ENCODE data around the gene PIEZO1.
A peak's percentile ranks its signal among the peaks of the same experiment; 100 is the strongest.

Gene PIEZO1

GRCh38 chr16:88716601-88717001, 68.4 kb downstream of the PIEZO1 start:
- no peak for DNase-seq (ENCODE audit: low read depth)

DNA sequence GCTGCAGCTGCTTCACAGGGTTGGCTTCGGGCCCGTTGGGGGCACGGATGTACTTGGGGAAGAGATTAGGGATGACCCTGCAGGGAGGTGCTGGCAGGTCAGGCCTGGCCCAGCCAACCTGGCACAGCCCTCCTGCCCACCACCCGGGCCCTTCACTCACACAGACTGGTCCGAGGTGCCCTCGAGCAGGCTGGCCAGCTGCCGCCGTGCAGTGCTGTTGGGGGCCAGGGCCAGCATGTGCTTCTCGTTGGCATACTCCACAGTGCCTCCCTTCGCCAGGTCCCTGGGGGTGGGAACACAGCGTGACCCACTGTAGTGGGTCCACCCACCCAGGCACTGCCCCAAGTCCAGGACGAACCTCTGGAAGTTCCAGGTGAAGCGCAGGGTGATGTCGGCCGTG, 68.8 kb downstream of the PIEZO1 start:
- DNase-seq (ENCODE audit: low read depth): no peak

DNA sequence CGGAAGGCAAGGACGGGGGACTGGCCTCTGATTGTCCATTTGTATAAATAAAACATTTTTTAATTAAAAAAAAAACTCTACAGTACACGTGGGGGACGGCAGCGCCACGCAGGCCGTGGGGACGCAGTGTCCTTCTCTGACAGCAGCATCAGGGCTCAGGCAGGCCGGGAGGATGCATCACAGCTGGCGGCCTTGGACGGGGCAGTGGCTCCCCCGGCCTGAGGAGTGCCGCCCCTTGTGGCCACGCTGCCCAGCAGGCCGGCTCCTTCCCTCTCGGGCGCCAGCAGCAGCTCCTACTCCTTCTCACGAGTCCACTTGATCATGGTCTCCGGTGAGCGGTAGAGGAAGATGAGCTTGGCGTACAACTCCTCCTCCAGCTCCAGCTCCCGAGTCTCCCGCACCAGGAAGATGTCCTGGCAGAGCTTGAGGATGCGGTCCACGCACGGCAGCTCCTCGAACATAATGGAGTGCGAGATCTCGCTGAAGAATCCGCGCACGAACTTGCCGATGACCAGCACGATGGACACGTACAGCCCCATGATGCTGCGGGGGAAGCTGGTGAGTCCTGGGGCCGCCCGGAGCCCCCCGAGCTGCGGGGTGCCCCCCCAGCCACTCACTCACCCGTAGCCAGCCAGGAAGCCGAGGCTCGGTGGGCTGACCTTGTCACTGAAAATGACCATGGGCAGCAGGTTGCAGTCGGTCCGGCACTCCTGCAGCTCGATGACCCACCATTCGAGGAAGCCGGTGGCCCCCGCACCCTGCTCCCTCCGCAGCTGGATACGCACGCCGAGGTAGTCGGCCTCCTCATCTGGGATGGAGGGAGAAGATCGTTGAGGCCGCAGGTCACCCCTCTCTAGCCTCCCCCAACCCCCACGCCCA, 69.5 kb downstream of the PIEZO1 start:
- no peak for DNase-seq (ENCODE audit: low read depth)

GRCh38 chr16:88714420-88715302, 70.4 kb downstream of the PIEZO1 start:
- no peak for DNase-seq (ENCODE audit: low read depth)

GRCh38 chr16:88713568-88714419, 71.2 kb downstream of the PIEZO1 start:
- no peak for DNase-seq (ENCODE audit: low read depth)

GRCh38 chr16:88713054-88713453, 72.0 kb downstream of the PIEZO1 start:
- no peak for DNase-seq (ENCODE audit: low read depth)

DNA sequence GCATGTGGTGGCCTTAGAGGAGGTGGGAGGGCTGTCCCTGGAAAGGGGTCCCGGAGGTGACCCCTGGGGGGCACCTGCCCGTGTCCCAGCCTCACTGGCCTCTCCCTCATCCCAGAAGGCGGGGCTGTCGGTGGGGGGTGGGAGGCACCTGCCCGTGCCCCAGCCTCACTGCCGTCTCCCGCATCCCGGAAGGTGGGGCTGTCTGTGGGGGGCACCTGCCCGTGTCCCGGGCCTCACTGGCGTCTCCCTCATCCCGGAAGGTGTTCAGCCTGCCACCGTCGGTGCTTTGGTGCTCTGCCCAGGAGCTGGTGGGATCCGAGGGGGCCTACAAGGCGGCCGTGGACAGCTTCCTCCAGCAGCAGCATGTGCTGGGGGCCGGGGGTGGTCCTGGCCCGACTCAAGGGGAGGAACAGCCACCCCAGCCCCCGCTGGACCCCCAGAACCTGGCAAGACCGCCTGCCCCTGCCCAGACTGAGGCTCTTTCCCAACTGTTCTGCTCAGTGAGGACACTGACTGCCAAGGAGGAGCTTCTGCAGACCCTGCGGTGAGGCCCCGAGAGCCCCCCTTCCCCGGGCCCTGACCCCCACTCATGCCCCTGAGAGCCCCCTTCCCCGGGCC, 72.5 kb downstream of the PIEZO1 start:
- no peak for DNase-seq (ENCODE audit: low read depth)

DNA sequence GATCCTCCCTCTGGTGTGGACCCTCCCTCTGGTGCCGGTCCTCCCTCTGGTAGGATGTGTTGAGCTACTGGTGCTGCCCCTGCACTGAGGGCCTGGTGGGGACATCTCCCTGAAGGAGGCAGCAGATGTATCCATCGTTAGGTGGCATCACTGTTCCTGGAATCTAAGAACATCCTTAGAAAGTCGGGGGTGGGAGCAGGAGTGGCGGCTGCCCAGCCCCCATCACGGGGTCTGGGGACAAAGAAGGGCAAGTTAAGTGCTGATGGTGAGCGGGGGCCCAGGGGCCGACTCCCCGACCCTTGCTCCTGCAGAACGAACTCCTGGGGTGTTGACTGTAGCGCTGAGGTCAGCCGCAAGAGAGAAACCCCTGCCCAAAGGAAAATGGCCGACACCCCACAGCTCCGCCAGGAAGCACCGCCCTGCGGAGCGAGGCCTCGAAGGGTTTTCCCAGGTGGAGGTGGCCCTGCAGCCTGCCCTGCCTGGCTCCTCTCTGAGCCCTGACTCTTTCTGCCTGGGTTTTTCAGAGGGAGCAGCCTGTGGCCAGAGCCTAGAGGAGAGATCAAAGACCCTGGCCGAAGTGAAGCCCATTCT, 73.2 kb downstream of the PIEZO1 start:
- no peak for DNase-seq (ENCODE audit: low read depth)

DNA sequence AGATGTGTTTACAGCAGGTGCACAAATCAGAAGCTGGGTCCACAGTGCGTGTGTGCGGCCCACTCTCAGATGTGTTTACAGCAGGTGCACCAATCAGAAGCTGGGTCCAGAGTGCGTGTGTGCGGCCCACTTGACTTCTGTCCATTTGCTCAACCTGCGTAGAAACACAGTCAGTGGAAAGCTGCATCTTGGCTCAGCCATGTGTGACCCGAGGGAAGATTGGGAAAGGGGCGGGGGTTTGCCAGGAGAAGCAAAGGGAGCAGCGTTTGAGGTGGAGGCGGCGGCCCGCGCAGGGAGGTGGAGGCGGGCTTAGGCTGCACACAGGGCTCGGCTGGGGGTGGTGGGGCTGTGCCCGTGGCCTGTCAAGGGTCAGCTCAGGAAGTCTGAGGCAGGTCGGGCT, 74.5 kb downstream of the PIEZO1 start:
- no peak for DNase-seq (ENCODE audit: low read depth)

GRCh38 chr16:88706965-88707826, 77.8 kb downstream of the PIEZO1 start:
- DNase-seq (ENCODE audit: low read depth): no peak

DNA sequence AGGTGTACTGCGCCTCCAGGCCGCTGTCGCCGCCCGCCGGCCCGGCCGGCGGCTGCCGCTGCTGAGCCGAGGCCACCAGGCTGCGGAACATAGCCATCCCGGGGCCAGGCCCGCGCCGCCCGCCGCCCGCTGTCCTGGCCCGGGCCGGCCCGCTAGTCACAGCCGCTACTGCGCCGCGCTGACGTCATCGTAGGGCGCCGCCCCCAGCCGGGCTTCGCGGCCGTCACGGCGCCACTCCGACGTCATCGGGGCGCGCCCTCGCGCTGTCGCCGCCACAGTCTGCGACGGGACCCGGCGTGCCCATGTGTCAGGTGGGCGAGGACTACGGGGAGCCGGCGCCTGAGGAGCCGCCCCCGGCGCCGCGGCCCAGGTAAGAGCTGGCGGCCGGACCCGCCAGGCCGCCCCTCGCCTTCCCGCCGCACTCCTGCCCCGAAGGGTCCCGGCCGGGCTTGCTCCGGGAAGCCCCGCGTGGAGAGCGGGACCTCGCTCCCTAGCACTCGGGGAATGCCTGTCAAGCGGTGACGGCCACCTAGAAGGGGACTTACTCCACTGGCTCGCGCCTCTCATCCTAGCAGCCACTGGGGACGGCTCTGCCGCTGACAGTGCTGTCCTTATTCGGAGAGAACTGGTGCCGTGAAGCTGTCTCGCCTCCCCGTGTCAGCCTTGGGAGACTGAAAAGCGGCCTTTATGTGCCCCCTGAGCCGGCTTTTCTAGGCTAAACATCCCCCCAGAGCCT, 78.6 kb downstream of the PIEZO1 start, which contains the start of the genes CTU2 and RNF166:
Gene CTU2 (plus strand): TSS at position 275 of the 736 bp plus-strand sequence. CDS start 28 bp downstream, at position 303.
Gene RNF166 (minus strand): TSS at position 180 of the 736 bp plus-strand sequence. CDS start 83 bp downstream, at position 97.
- DNase-seq (ENCODE audit: low read depth): peak; percentile 91

GRCh38 chr16:88705801-88706228, 79.2 kb downstream of the PIEZO1 start:
- DNase-seq (ENCODE audit: low read depth): no peak

DNA sequence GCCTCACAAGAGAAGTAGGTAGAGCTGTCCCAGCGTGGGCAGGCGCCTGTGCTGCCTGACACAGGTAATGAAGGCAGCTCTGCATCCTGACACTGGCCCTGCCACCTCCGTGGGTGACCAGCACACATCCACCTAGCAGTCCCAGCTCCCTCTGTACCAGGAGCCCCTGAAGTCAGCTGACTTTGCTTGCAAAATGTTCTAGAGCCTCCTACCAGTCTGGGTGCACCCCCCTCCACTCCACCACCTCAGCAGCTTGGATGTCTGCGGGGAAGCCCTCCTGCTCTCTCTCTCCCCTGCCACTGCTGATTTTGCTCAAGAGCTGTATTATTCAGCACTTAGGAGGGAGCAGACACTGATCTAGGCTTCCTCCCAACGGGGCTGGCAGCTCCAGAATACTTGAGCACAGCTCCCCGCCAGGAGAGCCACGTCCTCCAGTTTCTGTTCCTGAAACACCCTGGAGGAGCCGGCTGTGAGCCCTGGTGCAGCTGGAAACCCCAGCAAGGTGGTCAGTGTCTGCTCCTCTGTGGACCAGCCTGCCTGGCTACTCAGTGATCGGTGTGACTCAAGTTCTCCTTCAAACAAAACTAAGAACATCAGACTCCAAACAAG, 79.8 kb downstream of the PIEZO1 start:
- DNase-seq (ENCODE audit: low read depth): no peak

DNA sequence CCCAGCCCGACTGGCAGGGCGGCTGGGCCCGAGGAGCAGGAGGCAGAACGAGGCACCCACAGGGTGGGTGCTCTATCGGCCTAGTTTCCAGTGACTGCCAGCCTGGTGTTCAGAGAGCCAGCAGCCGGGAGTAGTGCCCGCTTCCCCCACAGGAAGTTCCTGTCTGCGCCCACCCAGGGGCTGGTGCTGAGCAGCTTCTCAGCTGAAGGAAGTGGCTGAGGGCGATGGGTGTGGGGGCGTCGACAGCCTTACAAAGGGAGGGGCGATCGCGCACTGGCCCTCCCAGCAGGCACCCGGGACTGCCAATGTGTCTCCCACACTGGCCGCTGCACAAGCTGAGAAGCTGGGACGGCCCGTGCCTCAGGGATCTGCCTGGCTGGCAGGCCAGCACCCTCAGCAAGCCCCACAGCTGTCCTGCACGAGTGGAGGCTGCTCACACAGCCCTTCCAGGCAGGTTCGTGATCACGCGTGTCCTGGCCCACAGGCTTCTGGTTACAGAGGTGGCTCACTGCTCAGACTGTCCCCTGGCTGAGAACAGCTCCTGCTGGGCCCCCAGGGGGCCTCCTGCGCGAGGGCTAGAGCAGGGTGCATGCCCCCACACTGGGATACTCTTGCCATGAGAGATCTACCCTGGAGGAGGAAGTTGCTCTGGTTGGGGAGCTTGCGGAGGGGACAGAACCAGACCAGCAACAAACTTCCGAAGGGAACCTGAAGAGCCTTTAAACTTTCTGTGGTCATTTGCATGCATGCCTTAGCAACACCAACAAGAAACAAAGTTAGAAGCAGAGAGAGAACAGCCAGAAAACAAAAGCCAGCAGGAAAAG, 81.3 kb downstream of the PIEZO1 start:
- peak; percentile 77 for DNase-seq (ENCODE audit: low read depth)

- DNase-seq (ENCODE audit: low read depth): no peak
Measured at GRCh38 chr16:88702371-88703210, 82.4 kb downstream of the PIEZO1 start.

- DNase-seq (ENCODE audit: low read depth): no peak
Measured at GRCh38 chr16:88701581-88702370, 83.2 kb downstream of the PIEZO1 start.
